Measurements from ENCODE around the gene SHKBP1.
"Not testable (repeated sequence)": the region's sequence is repeated elsewhere in the genome, so short reads cannot be mapped to it uniquely, and the experiment has no call there.

The SHKBP1 gene

DNA sequence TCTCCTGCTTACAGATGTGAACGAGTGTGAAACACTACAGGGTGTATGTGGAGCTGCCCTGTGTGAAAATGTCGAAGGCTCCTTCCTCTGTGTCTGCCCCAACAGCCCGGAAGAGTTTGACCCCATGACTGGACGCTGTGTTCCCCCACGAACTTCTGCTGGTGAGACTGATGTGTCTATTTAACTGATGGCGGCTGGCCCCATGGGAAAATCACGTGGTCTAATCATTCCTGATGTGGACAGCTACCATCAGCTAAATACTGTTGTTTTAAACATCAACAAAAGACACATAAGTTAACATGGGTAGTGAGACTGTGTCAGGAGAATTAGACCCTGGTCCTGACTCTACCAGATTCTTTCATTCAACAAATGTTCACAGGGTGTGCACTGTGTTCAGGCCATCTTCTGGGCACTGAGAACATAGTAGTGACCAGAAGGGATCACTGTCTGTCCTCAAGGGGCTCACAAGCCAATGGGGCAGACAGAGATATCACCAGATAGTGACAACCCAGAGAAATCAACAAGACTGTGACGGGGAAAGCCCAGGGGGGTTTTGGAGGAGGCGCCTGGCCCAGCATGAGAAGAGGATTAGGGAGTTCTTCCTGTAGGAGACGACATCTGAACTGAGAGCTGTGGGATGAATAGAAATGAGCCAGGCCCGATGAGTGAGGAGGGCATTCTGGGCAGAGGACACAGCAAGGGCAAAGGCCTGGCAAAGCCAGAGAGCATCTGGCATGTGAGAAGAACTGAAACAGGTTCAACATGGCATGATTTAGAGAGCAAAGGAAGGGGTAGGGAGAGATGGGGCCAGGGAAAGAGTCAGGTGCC, 42.9 kb downstream of the SHKBP1 start:
- DNase-seq, result no peak

GRCh38 chr19:40620161-40620485, 43.5 kb downstream of the SHKBP1 start:
- no peak for DNase-seq

DNA sequence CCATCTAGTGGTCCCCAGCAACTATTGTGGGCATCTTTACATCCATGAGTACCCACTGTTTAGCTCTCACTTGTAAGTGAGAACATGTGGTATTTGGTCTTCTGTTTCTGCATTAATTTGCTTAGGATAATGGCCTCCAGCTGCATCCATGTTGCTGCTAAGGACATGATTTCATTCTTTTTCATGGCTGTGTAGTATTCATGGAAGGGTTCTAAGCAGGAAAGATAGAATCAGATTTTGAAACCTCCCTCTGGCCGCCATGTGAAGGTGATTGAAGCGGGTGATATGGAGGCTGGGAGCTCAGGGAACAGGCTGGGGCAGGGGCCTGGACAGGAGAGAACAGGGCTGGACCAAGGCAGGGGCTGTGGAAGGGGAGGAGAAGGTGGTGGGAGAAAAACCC, 44.6 kb downstream of the SHKBP1 start:
- no peak for DNase-seq

DNA sequence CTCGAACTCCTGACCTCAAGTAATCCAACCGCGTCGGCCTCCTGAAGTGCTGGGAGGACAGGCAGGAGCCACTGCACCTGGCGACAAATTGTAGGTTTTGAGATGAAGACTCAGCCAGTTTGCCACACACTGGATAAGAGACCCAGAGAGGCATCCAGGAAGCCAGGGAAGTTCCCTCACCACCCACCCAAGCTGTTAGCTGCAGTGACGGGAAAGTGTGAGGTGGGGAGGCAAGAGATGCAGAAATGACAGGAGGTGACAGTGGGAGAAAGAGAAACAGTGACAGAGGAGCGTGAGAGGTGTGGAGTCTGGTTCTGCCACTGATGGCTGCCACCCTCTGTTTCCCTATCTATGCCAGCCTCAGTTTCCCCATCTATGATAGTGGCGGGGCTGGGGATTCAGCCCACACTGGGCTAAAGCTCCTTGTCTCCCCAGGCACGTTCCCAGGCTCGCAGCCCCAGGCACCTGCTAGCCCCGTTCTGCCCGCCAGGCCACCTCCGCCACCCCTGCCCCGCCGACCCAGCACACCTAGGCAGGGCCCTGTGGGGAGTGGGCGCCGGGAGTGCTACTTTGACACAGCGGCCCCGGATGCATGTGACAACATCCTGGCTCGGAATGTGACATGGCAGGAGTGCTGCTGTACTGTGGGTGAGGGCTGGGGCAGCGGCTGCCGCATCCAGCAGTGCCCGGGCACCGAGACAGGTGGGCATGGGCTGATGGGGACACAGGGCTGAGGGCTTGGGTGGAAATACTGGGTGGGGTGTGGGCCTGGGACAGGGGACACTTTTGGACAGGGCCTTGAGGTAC, 45.5 kb downstream of the SHKBP1 start:
- DNase-seq, result no peak

DNA sequence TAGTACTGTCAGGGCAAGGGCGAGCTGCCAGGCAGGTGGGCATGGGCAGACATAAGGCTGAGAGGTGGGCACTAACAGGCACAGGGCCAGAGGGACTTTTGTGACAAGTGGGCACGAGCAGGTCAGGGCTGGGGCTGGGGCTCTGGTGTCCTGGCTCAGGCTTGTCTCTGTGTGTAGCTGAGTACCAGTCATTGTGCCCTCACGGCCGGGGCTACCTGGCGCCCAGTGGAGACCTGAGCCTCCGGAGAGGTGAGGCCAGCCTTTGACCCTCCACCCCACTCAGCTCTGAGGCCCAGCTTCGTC, 46.1 kb downstream of the SHKBP1 start:
- DNase-seq, result no peak

- no peak for DNase-seq
These were observed 47.0 kb downstream of the SHKBP1 start for GRCh38 chr19:40623403-40624251.

DNA sequence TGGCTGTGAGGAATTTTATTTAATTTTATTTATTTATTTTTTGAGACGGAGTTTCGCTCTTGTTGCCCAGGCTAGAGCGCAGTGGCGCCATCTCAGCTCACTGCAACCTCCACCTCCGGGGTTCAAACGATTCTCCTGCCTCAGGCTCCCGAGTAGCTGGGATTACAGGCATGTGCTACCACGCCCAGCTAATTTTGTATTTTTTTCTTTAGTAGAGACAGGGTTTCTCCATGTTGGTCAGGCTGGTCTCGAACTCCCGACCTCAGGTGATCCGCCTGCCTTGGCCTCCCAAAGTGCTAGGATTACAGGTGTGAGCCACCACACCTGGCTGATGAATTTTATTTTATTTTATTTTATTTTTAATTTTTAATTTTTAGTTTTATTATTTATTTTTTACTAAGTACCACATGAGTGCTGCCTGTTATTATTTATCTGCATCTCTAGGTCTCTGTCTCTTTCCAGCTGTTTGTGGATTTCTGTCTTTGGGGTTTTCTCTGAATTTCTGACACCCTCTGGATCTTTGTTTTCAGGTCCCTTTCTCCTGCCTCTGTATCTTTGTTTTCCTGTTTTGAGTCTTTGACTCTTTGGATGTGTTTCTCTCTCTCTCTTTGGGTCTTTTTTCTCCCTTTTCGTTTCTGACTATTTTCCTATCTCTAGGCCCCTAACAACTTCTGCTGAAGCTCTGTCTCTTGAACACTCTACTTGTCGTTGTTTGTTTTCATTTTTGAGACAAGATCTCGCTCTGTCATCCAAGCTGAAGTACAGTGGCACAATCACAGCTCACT, 47.9 kb downstream of the SHKBP1 start:
- DNase-seq, result not testable (repeated sequence)

DNA sequence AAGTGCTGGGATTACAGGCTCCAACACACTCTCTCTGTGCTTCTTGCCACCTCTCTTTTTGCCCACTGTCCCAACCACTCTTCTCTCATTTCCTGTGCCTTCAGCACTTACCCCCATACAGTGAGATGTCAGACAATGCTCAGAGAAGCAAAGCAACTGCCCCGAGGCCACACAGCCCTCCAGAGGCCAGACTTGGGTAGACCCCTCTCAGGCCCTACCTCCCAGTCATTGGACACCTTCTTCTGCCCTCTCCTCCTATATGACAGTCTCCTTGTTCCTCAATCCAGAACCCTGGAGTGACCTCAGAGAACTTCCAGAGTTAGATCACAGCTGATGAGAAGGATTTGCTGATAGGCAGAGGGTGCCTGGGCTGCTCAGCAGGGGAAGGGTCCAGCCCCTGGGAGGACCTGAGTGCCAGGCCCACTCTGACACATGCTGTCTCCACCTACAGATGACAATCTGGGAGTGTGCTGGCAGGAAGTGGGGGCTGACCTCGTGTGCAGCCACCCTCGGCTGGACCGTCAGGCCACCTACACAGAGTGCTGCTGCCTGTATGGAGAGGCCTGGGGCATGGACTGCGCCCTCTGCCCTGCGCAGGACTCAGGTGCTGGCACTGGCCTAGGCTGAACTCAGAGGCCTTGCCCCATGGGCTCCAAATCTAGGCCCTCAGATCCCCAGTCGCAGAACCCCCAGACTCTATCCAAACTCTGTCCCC, 48.9 kb downstream of the SHKBP1 start:
- DNase-seq, result no peak

- no peak for DNase-seq
These were observed 50.2 kb downstream of the SHKBP1 start for GRCh38 chr19:40626918-40627317.

DNA sequence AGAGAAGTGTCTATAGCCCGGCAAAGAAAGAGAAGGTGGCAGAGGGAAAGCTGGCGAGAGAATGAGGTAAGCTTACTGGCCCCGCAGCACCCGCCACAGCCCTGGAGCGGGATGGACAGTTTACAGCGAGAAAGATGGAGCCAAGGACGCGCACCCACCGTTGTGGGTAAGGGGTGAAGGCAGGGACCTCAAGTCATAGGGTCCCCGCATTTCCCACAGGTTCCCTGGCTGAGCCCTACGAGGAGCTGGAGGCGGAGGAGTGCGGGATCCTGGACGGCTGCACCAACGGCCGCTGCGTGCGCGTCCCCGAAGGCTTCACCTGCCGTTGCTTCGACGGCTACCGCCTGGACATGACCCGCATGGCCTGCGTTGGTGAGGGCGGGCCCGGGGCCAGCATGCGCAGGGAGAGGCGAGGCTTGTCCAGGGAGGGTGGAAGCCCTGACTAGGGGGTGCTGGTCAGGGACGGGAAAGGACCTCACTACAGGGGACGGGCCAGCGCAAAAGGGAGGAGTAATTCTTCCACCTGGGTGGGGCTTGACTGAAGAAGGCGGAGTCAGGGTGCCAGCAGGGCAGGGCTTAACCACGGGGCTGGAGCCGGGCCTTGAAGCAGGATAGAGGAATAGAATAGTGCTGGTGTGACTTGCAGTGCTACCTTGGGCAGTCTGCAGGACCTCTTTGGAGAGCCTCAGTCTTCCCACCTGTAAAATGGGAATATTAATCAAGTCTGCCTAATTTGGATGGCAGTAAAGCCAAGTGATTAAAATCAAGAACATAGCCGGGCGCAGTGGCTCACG, 51.0 kb downstream of the SHKBP1 start:
- DNase-seq, result no peak

GRCh38 chr19:40629346-40629745, 52.7 kb downstream of the SHKBP1 start:
- no peak for DNase-seq

- DNase-seq, result no peak
These were observed 54.0 kb downstream of the SHKBP1 start for GRCh38 chr19:40630571-40631160.

DNA sequence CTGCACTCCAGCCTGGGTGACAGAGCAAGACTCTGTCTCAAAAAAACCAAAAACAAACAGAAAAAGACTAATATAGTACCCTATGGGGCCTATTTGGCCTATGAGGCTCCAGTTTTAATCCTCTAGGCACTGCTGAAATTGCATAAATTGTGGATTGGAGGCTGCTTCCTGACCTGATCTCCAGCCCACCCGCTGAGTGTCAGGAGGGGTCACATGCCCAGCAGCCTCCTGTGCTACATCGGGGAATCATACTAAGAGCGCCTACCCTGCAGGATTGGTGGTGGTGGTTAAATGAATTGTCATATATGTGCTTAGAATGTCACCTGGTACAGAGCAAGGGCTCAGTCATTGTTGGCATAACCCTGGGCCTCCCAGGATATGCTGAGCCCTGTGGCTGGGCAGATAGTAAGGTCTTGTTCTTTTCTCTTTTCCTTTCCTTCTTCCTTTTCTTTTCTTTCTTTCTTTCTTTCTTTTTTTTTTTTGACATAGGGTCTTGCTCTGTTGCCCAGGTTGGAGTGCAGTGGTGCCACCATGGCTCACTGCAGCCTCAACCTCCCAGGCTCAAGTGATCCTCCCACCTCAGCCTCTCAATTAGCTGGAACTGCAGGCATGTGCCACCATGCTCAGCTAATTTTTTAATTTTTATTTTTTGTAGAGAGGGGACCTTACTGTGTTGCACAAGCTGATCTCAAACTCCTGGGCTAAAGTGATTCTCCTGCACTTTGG, 55.8 kb downstream of the SHKBP1 start:
- DNase-seq, result no peak

- no peak for DNase-seq
These were observed 56.5 kb downstream of the SHKBP1 start for GRCh38 chr19:40633207-40633606.

- no peak for DNase-seq
These were observed 61.7 kb downstream of the SHKBP1 start for GRCh38 chr19:40638327-40638726.

DNA sequence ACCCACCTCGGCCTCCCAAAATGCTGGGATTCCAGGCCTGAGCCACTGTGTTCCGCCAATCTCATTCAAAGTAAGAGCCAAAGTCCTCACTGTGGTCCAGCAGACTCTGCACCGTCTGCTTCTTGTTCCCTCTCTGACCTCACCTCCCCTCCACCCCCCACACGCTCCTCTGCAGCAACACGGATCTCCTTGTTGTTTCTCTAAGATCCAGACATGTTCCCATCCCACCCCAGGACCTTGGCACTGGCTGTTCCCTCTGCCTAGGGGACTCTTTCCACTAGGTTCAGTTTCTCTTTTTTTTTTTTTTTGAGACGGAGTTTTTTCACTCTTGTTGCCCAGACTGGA, 62.9 kb downstream of the SHKBP1 start:
- DNase-seq, result no peak

DNA sequence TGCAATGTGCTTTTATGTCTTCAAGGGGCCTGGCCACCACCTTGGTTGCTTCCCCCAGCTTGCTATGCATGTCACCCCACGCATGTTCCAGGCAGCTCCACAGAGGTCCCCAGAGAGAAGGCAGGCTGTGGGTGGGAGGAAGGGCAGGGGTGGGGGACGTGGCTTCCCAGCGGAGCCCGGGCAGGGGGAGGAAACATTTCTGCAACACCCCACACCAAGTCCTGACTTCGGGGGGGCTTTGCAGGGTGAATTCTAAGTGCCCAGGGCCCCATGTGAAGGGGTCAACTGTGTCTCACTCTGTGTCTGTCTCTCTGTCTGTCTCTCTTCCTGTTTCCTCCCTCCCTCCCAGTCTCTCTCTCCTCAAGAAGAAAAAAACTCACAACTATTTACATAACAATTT, 64.1 kb downstream of the SHKBP1 start:
- no peak for DNase-seq
